Stimulated activated CD4-positive, alpha-beta T cell treated with anti-CD3 and anti-CD28 coated beads, Interleukin-15, amount 100 ng/mL, for 48 hours (primary cell): ENCODE measurements around the gene DRGX.

Source experiments
- DNase-seq, 2 donors: peaks; one replicate each; pipeline ENCODE4 v3.0.0-alpha.2; 2020; ENCODE audit warnings: low read depth in 2 of 2

DRGX gene

DNA sequence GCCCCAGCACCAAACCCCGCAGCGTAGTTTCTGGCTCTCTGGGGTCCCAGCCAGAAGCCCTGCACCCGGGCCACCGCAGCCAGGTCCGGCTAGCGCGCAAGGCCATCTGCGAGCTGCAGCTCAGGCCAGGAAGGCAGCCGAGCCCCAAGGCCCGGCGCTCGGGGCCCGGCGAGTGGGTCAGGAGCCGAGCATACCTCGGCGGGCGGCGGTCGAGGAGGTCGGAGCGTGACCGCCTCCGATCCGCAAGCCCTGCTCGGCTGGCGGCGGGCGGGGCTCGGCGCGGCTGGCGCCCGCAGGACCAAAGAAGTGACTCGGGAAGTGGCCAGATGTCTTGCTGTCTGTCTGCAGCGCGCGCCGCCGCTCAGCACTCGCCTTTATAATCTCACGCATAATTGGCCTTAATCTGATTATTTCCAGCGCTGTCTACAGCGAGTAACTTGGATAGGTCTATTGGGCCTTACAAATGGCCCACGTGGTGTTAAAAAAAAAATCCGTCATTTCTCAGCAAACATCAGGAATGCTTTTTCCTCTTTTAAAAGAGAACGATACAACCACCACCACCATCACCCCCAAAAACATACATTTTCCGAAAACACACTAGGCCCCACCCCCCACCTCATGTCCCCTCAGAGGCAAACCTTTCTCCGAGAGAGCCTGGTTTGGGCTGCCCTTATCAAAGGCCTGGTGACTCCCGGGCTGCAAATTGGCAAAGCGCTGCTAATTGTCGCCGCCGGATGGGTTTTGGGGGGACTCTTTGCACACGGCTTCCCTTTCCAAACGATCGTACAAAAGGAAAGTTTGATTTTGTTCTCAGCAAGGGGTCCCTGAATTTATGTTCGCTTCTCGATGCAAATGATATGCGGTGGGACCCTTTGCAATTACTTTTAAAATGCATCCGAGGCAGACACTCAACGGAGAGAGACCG lies at the start of gene DRGX:
Gene DRGX (minus strand): TSS at position 349 of the 925 bp plus-strand sequence. CDS start 649 bp downstream, outside the sequence.
- DNase-seq, result no peak

GRCh38 chr10:49444349-49444748 lies 48.5 kb upstream of the DRGX start:
- no peak for DNase-seq

DNA sequence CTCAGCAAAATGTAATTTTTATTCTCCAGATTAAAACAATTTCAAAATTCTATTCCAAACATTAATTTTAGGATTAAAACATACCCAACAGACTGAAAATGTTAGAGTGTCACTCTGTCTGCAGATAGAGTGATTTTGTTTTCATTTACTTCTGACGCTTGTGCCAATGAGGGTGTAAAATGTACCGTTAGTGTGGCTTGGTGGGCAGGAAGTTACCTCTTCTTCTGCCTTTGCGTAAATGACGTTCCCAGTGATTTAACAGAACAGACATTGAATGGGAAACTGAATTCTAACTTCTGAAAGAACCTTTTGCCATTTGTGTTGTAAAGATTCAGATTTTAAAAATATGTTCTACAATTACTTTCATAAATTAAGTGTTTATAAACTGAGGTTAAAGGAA lies 47.0 kb upstream of the DRGX start:
- DNase-seq, result no peak

DNA sequence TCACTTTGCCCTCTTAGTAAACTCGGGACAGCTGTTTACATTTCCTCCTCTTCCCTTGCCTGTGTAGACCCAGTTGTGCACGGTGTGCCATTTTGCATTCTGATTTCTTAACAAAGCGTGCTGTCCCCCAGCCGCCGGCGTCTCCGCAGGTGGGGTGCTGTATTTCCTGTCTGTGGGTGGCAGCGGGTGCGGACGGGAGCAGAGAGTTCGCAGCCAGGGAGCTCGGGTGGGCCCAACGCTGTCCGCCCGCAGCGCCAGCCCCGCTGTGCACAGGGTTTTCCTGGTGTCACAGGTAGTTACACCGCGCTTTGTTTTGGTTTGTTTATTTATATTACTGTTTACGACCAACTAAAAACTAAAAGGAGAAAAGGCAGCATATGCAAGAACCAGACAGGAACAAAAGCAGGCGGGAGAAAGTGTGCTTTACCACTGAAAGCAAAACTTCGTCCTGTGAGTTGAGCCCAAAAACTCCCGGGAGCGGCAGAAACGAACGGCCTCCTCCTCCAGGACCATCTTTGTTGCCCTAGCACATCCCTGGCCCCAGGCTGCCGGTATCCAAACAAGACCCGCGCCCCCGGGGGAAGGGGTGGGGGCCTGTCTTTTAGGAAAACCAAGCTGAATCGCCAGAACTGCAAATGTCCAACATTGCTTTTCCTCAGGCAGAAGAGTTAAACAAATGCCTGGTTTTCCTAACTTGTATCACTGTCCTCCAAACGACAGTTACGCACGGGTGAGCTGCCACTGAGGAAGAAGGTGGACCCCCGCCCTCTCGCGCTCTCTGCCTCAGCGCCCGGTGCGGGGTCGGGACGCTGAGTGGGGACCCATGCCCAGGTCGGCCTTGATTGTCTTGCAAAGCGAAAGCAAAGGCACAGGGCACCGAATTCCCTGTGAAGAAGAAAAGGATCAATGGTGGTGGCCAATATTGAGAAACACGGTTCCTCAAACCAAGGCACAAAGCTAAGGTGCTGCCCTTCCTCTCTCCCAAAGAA lies 45.9 kb upstream of the DRGX start:
- no peak for DNase-seq

DNA sequence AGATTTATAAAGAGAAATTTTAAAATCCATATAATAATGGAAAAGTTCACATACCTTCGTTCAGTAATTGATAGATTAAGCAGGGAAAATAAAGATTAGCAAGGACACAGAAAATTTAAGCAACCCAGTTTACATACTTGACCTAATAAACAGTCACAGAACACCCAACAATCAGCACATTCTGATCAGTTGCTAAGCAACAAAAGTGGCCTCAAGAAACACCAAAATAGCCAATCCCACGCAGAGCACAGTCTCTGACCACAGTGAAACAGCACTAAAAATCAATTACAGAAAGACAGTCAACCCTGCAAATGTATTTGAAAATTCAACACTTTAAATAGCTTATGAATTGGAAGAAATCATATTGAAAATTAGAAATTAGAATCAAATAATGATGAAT lies 39.3 kb upstream of the DRGX start:
- no peak for DNase-seq

- no peak for DNase-seq
Observed at GRCh38 chr10:49433069-49433468, 37.2 kb upstream of the DRGX start.

DNA sequence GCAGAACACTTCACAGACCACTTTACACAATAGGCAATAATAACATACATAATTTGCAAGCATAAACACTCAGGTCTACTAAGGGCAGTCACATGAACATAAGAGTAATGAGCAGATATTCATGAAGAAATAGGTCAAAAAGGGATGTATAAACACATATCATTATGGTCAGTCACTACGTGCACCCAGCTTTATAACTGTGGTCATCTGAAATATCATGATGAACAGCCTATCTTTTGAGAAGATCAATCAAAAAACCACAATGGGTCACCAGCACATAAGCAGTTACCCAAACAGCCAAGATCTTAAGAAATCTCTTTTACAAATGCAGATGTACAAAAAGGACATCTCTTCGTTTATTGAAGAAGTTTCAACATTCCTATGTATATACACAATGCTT lies 35.5 kb upstream of the DRGX start:
- DNase-seq, result no peak

- DNase-seq, result no peak
Observed at GRCh38 chr10:49429458-49429857, 33.6 kb upstream of the DRGX start.

GRCh38 chr10:49426490-49427360 lies 30.8 kb upstream of the DRGX start:
- no peak for DNase-seq

DNA sequence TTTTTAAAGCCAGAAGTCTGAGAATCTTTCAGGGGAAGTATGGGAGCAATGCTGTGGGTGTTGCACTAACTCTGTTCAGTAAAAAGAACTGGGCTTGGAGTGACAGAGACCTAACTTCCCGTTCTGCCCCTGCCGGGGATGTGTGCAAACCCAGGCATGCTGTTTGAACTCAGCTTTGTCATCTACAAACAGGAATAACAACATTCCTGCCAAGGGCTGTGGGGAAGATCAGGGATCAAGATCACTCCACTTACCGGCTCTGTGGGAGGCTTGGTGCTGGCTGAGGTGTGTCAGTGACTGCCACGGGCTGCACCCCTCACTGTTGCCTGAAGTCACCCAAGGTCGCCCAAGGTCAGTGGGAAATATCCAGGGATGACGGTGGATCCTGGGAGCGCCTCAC lies 23.1 kb upstream of the DRGX start:
- no peak for DNase-seq

DNA sequence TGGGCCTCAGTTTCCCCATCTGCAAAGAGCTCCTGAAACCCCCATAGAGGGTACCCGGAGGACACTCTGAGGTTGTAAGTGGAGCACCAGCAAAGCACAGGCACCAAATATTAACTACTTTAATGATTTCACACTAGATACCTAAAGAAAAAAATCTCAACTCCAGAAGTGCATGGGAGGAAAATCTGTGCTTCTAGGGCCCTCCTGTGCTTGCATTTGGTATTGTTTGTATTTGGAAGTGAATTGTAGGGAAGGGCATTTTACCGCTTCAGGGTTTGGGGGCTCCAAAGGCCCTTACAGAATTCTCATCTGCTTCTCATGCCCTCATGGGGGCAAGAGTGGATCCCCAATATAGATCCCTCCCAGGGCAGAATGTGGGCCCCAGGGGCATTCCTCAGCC lies 22.4 kb upstream of the DRGX start:
- DNase-seq, result no peak

DNA sequence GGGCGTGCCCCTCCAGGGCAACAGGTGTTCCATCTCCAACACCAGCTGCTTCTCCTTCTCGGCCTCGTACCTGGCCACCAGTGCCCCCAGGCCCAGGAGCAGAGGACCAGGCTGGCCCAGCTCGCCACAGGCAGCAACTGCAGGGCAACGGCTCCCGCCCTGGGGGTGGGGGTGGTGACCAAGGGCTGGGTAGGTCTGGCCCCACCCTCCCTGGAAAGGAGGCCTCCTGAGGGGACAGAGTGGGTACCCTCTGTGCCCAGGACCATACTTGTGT lies 22.1 kb upstream of the DRGX start:
- no peak for DNase-seq

DNA sequence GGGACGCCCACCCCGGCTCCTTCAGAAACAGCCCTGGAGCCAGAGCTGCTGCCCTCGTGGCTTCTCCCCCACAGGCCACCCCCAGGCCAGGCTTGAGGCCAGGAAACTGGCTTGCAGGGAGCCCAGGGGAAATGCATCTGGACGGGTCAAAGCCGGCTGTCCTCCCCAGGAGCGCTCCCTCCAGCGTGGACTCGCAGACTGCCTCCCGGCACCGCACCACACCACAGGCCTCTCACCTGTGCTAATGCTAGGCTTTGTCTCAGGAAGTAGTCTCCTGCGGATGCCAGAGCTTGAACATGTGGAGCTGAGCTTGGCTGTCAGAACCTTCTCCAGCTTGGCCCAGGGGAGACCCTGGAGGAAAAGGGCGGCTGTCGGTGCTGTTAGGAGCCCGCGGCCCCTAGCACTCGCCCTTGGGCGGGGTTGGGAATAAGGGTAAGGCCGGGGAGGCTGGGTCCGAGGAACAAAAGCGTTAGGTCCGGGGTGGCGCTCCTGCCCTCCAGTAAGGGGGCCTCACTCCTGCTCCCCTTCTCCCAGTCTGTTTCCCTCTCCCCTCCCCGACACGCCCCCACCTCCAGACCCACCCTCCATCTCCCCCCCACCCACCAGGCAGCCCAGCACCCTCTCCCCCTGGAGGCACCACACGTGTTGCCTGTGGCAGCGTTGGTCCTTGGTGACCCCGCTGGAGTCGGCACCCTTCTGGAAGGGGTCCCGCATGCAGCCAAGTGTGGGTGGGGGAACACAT lies 21.6 kb upstream of the DRGX start:
- no peak for DNase-seq

DNA sequence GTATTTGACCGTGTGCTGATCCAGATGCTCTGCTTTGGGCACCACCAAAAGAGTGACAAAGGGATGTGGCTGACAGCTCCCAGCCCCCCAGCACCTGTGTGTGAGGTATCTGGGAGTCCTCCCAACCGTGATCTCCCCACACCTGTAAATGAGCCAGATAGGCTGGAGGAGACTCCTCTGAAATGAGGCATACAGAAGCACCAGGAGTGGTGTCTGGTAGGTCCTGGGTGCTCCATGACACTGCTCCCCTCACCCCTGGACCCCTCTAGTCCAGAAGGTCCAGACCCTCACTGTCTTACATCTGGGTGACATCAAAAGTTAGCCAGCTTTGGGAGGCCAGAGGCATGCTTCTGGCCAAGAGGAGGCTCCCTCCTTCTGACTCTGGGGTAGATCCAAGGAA lies 20.0 kb upstream of the DRGX start:
- DNase-seq, result no peak

DNA sequence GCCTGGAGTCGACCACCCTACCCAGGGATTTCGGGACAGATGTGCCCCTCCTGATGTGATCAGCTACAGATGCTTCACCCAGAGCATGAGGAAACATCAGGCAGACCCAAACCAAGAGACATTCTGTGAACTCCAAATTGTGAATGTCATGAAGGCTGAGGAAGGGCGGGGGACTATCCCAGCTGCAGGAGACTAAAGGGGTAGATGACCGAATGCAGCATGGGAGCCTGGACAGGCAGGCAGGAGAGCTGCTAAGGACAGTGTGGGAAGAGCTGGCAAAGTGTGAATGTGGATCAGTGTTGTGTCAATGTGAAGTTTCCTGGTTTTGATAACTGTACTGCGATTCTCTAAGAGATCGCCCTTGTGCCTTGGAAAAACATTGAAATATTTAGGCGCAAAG lies 19.2 kb upstream of the DRGX start:
- no peak for DNase-seq

DNA sequence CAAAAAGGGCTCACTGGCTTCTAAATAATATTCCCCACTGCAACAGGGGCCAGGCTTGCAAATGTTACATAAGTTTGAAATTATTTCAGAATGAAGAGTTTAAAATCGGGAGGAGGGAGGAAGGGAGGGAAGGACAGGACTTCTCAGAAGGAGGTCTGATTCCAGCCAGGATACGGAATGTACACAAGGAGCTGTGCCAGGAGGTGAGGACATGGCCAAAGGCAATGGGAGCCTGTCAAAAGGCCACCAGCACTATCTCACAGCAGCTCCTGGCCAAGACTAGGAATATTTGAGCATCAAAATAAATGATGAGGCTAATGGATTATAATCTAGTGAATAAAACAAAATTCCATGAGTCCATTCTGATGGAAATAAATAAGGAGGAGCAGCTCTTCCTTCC lies 18.6 kb upstream of the DRGX start:
- DNase-seq, result no peak

GRCh38 chr10:49412571-49412970 lies 16.7 kb upstream of the DRGX start:
- no peak for DNase-seq

DNA sequence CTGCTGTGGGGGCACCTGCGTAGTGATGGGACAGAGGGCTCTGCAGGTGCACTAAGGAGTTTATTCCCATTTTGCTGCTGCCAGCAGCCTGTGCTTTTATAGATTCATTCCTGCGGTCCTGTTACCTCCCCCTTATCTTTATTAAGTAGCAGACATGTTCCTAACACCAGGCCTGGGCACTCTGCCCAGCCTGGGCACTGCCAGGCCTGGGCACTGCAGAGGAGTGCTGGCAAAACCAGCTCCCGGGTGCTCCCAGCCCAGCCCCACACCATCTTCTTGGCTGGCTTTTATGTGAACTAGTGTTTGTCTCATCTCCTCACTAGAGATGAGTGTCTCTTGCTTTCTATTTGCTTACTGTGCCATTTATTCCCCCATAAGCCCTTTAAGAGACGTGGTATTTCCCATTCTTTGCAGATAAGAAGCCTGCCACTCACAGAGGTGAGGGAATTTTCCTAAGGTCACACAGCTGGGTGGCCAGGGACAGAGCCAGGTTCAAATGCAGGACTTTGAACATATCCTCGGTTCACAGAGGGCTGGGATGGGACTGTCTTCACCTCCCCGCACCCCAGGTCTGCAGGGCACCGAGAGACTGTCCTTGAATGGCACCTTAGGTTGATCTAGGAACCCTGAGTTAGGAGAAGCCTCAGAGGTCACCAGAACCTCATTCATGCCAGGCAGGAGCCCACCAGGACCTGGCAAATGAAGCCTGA lies 14.6 kb upstream of the DRGX start:
- no peak for DNase-seq

GRCh38 chr10:49409755-49410154 lies 13.9 kb upstream of the DRGX start:
- DNase-seq, result no peak

DNA sequence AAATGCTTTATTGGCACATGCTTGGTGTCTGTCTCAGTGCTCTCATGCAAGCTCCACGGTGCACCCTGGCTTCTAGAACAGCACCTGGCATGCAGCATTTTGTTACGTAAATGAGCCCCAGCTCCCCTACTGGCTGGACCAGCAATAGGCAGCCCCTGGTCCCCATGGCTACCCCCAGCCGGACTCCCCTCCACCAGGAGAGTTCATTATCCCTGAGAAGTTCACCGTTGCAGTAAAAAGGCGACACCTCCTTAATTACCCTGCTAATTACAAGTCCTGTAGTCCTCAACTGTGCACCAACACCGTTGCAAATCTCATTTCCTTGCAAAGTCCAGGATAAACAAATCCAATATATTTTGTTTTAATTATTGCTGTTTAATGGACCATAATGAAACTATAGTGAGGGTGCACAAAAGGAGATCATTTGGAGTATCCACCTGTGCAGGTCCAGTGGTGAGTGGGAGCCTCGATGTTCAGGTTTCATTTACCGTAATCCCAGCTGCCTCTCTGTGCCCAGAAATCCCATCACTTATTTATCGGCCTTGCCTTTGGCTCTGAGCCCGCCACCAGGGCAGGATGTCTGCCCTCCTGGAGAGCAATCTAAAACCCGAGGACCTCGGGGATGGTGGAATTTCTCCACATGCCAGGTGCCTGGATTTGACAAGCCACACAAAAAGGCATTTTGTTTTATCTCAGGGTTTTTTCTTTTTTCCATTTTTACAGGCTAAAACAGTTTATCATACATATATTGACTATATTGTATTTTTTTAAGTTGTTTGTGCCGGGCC lies 12.8 kb upstream of the DRGX start:
- DNase-seq, result no peak
